ENCODE data around the gene CFAP46.

Gene CFAP46

GRCh38 chr10:132790934-132791829 lies 151.2 kb downstream of the CFAP46 start:
- no peak for DNase-seq (ENCODE audit: low read depth)
- no peak overlapping the region for H3K4me3 ChIP-seq (ENCODE audit: low read depth, low read length)
- TF ChIP-seq, protein P1, sequence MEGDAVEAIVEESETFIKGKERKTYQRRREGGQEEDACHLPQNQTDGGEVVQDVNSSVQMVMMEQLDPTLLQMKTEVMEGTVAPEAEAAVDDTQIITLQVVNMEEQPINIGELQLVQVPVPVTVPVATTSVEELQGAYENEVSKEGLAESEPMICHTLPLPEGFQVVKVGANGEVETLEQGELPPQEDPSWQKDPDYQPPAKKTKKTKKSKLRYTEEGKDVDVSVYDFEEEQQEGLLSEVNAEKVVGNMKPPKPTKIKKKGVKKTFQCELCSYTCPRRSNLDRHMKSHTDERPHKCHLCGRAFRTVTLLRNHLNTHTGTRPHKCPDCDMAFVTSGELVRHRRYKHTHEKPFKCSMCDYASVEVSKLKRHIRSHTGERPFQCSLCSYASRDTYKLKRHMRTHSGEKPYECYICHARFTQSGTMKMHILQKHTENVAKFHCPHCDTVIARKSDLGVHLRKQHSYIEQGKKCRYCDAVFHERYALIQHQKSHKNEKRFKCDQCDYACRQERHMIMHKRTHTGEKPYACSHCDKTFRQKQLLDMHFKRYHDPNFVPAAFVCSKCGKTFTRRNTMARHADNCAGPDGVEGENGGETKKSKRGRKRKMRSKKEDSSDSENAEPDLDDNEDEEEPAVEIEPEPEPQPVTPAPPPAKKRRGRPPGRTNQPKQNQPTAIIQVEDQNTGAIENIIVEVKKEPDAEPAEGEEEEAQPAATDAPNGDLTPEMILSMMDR (IDR thresholded peaks at IDR 0.05; ENCODE audit: control insufficient read depth, extremely low read depth, insufficient read depth), result no peak

DNA sequence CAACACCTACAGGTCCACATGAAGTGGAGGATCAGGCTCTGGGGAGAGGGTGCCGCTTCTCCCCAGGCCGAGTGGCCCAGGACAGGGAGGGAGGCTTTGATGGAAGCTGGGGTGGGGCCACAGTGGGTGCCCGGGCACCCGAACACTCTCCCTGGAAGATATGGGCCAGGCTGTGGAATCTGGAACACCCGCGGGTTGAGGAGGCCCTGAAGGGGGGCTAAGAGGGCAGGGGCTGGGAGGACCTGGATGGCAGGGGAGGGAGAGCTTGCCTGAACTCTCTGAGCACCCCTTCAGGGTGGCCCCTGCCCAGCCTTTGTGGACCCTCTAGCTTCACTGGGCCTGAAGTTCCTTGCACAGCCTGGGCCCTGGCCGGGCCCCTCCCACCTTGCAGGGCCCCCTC lies 151.9 kb downstream of the CFAP46 start:
- H3K4me3 ChIP-seq (ENCODE audit: low read depth, low read length), result no peak overlapping the region
- TF ChIP-seq, protein P1 (IDR thresholded peaks at IDR 0.05; ENCODE audit: control insufficient read depth, extremely low read depth, insufficient read depth), result no peak
- DNase-seq (ENCODE audit: low read depth), result no peak

DNA sequence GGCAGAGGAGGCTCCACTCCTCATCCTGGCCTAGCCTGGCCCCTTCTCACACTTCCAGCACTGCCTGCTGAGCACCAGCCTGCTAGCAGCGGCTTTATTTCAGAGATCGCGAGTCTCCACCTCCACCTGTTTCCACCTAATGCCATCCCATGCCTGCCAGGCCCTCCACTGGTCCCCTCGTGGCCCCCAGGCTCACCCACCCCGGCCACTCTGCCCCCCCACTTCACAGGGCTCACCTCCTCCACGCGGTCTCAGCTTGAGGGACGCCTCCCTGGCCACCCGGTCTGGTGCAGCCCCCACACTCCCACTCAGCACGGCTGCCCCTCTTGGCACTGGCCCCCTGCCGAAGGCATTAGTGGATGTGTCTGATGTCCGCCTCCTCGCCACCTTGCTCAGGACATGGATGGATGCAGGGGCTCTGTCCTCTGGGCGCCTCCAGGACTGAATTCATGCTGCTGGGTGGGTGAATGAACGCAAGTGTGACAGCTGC lies 152.7 kb downstream of the CFAP46 start:
- DNase-seq (ENCODE audit: low read depth), result no peak
- TF ChIP-seq, protein P1 (IDR thresholded peaks at IDR 0.05; ENCODE audit: control insufficient read depth, extremely low read depth, insufficient read depth), result no peak
- no peak overlapping the region for H3K4me3 ChIP-seq (ENCODE audit: low read depth, low read length)

- no peak overlapping the region for H3K4me3 ChIP-seq (ENCODE audit: low read depth, low read length)
- TF ChIP-seq, protein P1 (IDR thresholded peaks at IDR 0.05; ENCODE audit: control insufficient read depth, extremely low read depth, insufficient read depth), result no peak
- no peak for DNase-seq (ENCODE audit: low read depth)
These were observed 153.5 kb downstream of the CFAP46 start for GRCh38 chr10:132788831-132789219.

DNA sequence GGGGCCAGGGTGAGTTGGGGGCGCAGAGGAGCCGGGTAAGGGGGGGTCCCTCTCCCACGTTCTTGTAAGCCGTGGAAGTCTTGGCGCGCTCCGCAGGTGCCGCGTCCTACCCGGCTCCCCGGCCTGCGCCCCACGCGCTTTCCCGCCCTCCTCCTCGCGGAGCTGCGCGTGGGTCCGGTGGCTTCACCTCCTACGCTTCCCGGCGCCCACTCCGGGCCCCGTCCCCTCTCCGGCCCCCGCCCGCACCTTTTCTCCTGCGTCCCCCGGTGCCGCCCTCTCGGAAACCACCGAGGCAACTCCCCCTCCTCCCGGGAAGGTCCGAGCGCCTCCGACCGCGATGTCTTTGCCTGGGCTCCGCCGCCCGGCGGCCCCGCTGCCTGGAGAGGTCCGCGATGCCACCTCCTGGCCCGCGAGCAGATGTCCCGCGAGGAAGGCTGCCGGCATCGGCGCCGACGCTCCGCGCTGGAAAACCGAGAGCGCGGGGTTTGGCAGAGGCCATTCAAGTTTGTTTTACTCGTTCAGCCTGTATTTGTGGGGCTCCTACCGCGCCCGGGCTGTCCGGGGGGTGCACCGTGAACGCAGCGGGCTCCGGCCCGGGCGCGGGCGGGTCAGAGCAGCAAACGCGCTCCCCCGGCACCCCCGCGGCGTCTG lies 154.1 kb downstream of the CFAP46 start:
- no peak for DNase-seq (ENCODE audit: low read depth)
- no peak overlapping the region for H3K4me3 ChIP-seq (ENCODE audit: low read depth, low read length)
- TF ChIP-seq, protein P1 (IDR thresholded peaks at IDR 0.05; ENCODE audit: control insufficient read depth, extremely low read depth, insufficient read depth), result peak; percentile 53

DNA sequence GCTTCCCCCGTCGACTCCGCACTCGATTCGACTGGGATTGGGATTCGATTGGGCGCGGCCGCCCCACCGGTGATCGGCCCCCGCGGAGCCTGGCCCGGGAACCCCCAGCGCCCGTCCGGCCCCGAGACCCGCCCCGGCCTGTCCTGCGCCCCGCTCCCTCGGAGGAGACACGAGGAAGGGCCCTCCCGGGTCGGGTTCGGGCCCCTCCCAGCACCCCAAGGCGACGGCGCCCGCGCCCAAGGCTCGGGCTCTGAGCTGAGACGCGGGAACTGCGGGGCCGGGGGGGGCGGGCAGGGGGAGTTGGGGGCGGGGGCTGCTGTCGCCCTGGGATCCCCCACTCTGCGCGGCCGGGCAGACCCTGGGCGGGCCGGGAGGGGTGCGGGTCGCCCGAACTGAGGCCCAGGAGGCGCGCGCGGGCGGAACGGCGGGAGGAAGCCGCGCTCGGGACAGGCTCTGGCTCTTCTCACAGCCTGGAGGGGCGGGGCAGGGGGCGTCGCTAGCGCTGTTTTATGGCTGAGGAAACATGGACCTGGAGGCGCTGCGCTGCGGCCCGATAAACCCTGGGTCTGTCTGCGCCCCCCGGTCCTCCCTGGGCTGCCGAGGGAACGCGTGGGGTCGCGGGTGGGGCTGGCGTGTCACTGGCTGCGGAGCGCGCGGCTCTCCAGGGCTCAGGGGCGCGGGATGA lies 154.7 kb downstream of the CFAP46 start:
- TF ChIP-seq, protein P1 (IDR thresholded peaks at IDR 0.05; ENCODE audit: control insufficient read depth, extremely low read depth, insufficient read depth), result no peak
- no peak for DNase-seq (ENCODE audit: low read depth)
- no peak overlapping the region for H3K4me3 ChIP-seq (ENCODE audit: low read depth, low read length)

Data from LNCaP clone FGC (cell line).